ENCODE results near the gene PIP5K1C. TPM values are rescaled to one million over a fixed set of nuclear protein-coding genes. Genes with fewer than 3 reads are reported as not detected.

PIP5K1C gene
- total and polyA plus RNA-seq, 10 of the 15 experiments (the other 5 are each of a cell fraction or from before 2014, with no cell fraction given) = 0.39 to 19.6 (median 5.3) TPM

DNA sequence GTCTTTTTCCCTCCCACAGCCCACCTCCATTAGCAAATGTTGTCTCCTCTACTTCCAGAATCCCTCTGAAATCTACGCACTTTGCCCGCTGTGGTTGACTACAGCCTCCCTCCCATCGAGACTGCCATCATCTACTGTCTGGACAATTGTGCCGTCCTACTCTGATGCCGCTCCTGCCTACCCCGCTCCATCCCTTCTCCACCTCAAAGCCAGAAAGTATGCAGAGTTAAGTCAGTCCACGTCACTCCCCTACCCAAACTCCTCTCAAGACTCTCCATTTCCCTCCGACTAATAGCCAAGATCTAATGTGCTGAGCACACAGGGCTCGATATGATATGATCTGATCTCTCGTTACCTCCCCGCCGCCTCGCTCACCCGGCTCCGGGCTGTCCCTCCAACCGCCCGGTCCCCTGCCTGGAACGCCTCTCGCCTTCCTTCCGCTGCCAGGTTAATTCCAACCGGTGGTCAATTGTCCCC, 74.2 kb downstream of the PIP5K1C start (continued):
- no peak for TF ChIP-seq SREBF2 (IDR thresholded peaks at IDR 0.05; ENCODE audit: low read length)
- TF ChIP-seq CEBPB (IDR thresholded peaks at IDR 0.05; ENCODE audit: borderline replicate concordance in 1 of 2, low read depth in 2 of 2, low read length in 2 of 2) = no peak
- TF ChIP-seq ZNF24 (IDR thresholded peaks at IDR 0.05) = no peak
- TF ChIP-seq, protein P1, sequence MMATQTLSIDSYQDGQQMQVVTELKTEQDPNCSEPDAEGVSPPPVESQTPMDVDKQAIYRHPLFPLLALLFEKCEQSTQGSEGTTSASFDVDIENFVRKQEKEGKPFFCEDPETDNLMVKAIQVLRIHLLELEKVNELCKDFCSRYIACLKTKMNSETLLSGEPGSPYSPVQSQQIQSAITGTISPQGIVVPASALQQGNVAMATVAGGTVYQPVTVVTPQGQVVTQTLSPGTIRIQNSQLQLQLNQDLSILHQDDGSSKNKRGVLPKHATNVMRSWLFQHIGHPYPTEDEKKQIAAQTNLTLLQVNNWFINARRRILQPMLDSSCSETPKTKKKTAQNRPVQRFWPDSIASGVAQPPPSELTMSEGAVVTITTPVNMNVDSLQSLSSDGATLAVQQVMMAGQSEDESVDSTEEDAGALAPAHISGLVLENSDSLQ (IDR thresholded peaks at IDR 0.05) = no peak
- TF ChIP-seq, protein P2, sequence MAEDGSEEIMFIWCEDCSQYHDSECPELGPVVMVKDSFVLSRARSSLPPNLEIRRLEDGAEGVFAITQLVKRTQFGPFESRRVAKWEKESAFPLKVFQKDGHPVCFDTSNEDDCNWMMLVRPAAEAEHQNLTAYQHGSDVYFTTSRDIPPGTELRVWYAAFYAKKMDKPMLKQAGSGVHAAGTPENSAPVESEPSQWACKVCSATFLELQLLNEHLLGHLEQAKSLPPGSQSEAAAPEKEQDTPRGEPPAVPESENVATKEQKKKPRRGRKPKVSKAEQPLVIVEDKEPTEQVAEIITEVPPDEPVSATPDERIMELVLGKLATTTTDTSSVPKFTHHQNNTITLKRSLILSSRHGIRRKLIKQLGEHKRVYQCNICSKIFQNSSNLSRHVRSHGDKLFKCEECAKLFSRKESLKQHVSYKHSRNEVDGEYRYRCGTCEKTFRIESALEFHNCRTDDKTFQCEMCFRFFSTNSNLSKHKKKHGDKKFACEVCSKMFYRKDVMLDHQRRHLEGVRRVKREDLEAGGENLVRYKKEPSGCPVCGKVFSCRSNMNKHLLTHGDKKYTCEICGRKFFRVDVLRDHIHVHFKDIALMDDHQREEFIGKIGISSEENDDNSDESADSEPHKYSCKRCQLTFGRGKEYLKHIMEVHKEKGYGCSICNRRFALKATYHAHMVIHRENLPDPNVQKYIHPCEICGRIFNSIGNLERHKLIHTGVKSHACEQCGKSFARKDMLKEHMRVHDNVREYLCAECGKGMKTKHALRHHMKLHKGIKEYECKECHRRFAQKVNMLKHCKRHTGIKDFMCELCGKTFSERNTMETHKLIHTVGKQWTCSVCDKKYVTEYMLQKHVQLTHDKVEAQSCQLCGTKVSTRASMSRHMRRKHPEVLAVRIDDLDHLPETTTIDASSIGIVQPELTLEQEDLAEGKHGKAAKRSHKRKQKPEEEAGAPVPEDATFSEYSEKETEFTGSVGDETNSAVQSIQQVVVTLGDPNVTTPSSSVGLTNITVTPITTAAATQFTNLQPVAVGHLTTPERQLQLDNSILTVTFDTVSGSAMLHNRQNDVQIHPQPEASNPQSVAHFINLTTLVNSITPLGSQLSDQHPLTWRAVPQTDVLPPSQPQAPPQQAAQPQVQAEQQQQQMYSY (CRISPR knock-in tag; IDR thresholded peaks at IDR 0.05) = no peak
- TF ChIP-seq, protein P3, sequence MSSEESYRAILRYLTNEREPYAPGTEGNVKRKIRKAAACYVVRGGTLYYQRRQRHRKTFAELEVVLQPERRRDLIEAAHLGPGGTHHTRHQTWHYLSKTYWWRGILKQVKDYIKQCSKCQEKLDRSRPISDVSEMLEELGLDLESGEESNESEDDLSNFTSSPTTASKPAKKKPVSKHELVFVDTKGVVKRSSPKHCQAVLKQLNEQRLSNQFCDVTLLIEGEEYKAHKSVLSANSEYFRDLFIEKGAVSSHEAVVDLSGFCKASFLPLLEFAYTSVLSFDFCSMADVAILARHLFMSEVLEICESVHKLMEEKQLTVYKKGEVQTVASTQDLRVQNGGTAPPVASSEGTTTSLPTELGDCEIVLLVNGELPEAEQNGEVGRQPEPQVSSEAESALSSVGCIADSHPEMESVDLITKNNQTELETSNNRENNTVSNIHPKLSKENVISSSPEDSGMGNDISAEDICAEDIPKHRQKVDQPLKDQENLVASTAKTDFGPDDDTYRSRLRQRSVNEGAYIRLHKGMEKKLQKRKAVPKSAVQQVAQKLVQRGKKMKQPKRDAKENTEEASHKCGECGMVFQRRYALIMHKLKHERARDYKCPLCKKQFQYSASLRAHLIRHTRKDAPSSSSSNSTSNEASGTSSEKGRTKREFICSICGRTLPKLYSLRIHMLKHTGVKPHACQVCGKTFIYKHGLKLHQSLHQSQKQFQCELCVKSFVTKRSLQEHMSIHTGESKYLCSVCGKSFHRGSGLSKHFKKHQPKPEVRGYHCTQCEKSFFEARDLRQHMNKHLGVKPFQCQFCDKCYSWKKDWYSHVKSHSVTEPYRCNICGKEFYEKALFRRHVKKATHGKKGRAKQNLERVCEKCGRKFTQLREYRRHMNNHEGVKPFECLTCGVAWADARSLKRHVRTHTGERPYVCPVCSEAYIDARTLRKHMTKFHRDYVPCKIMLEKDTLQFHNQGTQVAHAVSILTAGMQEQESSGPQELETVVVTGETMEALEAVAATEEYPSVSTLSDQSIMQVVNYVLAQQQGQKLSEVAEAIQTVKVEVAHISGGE (CRISPR knock-in tag; IDR thresholded peaks at IDR 0.05) = no peak
